Transverse colon (tissue), 3 donors: ENCODE data around the gene CD177.

Source experiments
- CTCF ChIP-seq, 5 experiments: fragments of 200-600 bp in 3 of 5; fragments of 450-650 bp in 2 of 5; sonication (generic) in 3 of 5; IDR thresholded peaks; 1 replicate in 2 of 5; 2 replicates in 3 of 5; pipeline ENCODE4 v1.5.1; 2016 to 2017; ENCODE audit warnings: antibody characterized with exemption in 5 of 5, inconsistent platforms in 3 of 5, mild to moderate bottlenecking in 2 of 5, moderate library complexity in 1 of 5
- EP300 ChIP-seq: sonication (generic); formaldehyde crosslinking; IDR thresholded peaks from one replicate; pipeline ENCODE4 v1.6.1; 2017; ENCODE audit warnings: antibody characterized with exemption, low read depth

GRCh38 chr19:43407416-43408005 lies 54.0 kb downstream of the CD177 start:
- TF ChIP-seq CTCF (IDR thresholded peaks at IDR 0.05) = no peak
- no peak for TF ChIP-seq EP300
